Measurements from ENCODE around the gene BOC. TPM values are rescaled to one million over a fixed set of nuclear protein-coding genes. Genes with fewer than 3 reads are reported as not detected.

The BOC gene
- total RNA-seq, 1 donor from 2014 or later: 7.1 TPM

DNA sequence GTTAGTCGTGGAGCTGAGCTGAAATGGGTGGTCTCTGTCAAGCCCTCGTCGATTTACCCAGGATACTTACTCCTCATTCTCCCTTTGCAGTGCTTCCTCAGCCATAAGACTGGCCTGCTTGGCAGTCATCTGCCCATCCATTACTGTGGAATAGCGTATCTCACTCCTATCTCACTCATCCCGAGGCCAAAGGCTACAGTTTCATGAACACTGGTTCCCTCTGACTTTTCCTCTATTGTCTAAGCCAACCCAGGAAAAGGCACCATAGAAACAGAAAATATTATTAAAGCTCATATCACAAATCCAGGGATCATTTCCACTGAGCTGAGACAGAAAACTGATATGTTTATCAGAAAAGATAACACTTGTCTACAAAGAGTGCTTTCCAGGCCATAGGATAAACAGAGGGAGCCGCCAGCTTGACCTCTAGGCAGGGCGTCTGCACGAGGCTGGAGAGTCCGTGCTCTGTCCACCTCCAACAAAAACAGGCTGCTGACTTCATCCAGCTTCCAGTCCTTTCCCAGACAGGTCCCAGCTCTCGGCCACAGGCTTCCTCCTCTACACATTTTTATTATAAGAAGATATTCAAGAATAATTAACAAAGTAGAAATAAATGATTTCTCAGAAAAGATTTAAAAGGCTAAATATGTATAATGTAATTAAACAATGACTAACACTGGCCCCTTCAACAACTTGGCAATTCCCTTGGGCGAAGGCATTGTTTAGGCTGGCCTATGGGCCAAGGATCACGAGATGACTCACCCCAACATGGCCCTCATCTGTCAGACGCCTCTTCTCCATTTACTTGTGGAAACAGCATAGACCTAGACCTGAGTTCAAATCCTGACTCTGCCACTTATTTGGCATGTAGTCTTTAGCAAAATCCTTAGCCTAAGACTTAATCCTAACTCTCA lies 27.4 kb upstream of the BOC start:
- ATAC-seq (no peak), DNase-seq (ENCODE audit: missing footprints) (no peak)
- intact Hi-C loops (cut with DNase I): no loop called here

DNA sequence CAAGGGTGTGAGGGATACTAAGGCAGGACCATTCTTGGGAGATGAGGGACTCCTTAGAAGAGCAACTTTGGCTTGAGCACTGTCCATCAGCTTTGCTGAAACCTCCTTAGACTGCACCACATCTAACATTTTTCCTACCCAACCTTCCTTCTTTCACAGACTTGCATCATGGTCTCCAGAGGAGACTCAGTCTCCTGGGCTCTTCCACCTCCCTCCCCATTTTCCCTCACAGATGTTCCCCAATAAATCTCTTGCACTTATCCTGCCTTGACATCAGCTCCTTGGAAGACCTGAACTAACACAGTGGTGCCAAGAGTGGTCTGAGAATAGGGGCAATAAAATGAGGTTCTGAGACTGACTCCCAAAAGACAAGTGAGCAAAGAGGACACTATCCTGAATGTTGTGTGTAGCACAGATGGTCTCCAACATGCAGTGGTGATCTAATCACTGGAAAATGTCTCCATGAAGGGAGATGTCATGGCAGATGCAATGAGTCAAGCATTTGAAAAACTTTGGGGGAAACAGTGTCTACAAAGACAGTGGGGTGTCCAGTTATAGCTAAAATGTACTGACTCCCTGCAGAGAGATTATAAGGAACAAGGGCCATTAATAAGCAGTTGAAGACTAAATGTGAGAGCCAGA lies 26.0 kb upstream of the BOC start:
- ATAC-seq: no peak
- intact Hi-C loops (cut with DNase I): no loop called here
- DNase-seq (ENCODE audit: missing footprints): no peak

DNA sequence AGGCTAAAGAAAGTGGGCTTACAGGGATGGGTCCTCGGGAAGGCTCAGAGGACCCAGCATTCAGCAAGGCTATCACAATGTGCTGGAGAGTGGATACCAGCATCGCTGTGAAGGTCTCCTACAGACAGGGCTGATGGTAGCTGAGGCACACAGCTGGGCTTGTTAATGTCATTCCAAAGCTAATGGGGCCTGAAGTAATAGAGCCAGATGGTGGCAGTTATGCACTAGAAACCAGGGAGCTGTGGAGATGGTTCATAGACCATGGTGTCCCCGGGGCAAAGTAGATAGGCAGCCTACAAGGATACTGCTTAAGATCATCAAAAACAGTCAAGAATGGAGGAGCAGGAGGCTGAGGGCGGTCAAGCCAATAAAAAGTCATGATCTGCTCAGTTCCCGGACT lies 24.8 kb upstream of the BOC start:
- no peak for ATAC-seq
- DNase-seq (ENCODE audit: missing footprints): no peak
- intact Hi-C loops (cut with DNase I): no loop called here

DNA sequence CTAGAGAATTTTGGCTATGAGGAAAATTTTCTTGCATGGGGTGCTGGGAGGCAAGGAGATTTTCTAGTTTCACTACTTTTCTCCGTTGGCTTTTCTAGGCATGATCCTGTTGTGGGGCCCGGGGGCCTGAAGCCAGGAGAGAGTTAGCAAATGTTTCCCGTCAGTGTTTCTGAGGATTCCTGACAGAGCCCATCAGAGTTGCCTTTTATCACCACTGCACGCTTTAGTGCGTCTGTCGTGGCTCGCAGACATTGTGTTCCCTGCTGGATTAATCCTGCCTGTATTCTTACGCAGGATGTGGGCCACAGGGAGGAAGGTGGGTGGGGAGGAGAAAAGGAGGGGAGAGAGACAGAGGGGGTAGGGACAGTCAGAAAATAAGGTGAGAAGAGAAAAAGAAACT lies 18.1 kb upstream of the BOC start:
- ATAC-seq (peak; percentile 50), DNase-seq (ENCODE audit: missing footprints) (no peak)
- intact Hi-C loops (cut with DNase I): no loop called here

DNA sequence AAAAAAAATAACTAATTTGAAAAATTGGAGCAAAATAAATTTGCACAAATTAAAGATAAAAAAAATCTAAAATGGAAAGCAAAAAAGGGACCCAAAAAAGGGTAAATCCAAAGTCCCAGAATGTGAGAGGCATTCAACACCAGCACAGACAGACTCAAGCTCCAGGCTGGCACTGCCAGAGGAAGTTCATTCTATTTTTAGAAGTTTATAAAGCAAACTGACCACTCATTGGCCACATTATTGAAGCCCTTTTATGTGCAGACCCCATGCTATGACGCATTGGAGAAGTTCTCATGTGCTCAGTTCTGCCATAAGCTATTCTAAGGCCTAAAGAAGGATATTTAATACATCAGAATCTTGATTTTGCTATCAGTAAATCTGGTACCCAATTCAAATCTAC lies 17.6 kb upstream of the BOC start:
- intact Hi-C loops (cut with DNase I): no loop called here
- no peak for DNase-seq (ENCODE audit: missing footprints)
- no peak for ATAC-seq

DNA sequence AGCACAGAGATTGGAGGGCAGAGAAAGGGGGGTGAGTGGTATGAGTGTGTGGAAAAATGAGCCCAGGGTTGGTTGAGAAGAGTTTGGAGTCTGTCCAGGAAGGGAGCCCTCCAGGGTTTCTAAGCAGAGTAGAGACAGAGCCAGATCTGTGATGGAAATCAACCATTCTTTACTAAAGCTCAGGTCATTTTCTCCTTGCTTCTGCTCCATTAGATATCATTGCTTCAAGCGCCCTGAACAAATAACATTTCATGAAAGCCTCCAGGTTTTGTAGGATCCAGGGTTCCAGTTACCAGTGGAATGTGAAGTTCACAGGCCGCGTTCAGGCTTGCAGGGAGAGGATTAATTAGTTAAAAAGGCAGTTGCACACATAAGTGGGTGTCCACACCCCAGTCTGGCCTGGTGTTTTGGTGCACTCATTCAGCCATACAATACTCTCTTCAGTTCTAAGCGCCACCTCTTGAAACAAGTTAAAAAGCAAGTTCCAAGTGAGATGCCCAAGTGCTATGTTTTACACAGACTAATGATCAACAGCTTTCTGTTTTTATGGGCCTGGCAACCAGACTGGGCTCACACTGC lies 16.4 kb upstream of the BOC start:
- ATAC-seq: no peak
- intact Hi-C loops (cut with DNase I): no loop called here

DNA sequence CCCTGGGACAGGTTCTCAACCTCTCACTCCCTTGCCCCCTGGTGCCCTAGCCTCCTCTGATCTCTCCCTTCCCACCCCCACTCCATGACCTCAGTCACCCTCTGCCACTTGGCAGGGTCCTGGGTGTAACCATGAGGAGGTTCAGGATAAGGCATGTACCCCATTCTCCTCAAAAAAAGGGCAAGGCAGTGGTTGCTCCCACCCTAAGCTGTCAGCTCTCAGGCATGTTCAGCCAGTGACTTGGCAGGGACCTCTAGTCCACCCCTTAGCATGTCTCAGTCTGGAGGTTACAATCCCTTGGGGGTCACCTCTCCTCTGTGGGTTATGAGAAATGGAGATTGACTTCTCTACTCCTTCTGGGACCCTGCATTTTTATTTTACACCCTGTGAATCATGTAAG lies 11.0 kb upstream of the BOC start:
- DNase-seq (ENCODE audit: missing footprints): no peak
- intact Hi-C loops (cut with DNase I): no loop called here
- no peak for ATAC-seq

More for the DNA sequence above, 16.4 kb upstream of the BOC start:
- DNase-seq (ENCODE audit: missing footprints): no peak

DNA sequence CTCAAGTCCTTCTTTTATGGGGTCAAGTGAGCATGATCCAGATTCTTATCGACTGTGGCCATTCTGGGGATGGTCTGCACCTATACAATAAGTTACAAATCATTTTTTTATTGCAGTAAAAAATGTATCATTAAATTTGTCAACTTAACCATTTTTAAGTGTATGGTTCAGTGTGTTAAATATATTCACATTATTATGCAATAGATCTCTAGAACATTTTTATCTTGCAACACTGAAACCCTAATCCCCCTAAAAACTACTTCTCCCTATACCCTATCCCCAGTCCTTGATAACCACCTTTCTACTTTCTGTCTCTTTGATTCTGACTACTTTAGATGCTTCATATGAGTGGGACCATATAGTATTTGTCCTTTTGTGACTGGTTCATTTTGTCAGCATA lies 10.4 kb upstream of the BOC start:
- DNase-seq (ENCODE audit: missing footprints) (no peak), ATAC-seq (no peak)
- intact Hi-C loops (cut with DNase I): no loop called here

DNA sequence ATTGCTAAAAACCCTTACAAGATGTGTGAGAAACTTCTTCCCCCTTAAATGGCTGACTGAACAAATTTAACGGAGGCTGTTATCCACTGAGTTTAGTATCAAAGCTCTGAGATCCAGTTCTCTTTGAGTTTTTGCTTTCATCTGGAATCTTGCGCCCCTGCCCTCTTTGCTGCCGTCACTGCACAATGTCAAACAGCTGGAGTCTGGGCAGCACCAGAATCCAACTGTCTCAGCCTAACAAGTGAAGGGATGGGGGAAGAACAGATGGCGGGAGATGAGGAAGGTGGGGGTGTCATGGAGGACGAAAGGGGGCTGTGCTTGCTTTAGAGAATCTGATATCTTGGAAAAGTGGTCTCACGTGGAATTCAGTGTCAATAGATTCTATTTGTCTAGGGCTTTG lies 7.0 kb upstream of the BOC start:
- ATAC-seq (no peak), DNase-seq (ENCODE audit: missing footprints) (no peak)
- intact Hi-C loops (cut with DNase I): no loop called here

DNA sequence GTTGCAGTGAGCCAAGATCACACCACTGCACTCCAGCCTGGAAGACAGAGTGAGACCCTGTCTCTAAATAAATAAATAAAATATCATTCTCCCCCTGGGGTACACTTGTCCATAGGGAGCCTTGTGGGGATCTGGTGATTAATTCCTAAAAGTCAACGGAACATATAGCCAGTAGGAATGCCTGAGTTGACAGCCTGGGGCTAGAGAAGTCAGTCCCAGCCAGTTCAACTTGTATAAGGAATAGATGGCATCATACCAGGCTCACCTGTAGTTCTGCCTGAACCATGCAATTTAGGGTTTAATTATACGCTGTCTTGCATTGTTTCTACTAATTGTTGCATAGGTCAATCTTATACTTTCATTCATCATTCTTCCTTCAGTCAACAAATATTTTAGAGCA lies 5.9 kb upstream of the BOC start:
- intact Hi-C loops (cut with DNase I): no loop called here
- no peak for DNase-seq (ENCODE audit: missing footprints)
- no peak for ATAC-seq

DNA sequence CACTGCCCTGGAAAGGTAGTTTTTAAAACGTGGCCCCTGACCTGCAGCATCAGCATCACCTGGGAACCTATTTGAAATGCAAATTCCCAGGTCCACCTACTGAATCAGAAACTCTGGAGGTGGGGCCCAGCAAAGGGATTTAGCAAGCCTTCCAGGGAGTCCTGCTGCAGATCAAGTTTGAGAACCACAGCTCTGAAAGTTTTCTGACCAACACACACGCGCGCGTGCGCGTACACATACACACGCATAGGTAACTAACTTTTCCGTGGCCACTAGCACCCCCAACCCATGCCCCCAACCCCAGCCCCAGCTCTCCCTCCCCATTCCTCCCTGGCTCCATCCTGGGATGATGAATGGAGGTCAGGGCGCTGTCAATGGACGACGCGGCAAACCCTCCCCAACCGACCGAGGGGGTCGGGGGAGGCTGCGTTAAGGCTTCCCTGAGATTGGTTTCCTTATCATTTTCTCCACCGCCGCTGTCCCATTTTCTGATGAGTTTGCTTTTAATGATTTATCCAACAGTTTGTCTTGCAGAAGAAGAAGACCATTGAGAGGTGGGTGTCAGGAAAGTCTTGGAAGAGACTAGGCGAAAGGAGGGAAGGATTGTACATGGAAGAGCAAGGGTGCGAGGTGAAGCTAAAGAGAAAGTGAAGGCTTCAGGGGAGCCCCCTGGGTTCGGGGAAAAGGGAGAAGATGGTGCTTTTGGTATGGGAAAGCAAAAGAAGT lies 590 bp upstream of the BOC start:
- DNase-seq (ENCODE audit: missing footprints) (no peak), ATAC-seq (peak; percentile 34)
- intact Hi-C loops (cut with DNase I): loop anchor here (5.0 kb wide), 3 partner anchors 43 to 77 kb away; no protein-coding TSS in a partner anchor

DNA sequence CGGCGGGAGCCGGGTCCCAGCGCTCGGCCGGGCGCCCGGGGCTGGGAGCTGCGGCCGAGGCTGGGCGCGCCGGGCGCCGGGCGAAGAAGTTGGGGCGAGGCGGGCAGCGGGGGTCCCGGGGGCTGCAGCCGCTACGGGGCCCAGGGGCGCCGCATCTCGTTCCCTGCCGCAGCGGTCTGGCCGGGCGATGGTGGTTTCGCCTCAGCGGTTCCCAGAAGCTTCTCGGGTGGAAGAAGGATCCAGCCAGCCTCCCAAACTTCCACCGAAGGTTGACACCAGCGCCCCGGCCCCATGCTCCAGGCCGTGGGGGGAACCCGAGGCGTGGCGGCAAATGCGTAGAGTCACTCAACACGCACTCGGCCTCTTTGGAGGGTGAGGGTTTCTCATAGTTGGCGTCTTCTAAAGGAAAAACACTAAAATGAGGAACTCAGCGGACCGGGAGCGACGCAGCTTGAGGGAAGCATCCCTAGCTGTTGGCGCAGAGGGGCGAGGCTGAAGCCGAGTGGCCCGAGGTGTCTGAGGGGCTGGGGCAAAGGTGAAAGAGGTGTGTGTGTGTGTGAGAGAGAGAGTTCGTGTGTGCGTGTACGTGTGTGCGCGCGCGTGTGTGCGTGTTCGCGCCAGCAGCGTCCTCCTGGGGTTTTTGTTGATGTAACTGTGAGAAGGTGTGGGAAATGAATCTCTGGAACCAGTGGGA lies 940 bp downstream of the BOC start:
- peak; percentile 76 for DNase-seq (ENCODE audit: missing footprints)

DNA sequence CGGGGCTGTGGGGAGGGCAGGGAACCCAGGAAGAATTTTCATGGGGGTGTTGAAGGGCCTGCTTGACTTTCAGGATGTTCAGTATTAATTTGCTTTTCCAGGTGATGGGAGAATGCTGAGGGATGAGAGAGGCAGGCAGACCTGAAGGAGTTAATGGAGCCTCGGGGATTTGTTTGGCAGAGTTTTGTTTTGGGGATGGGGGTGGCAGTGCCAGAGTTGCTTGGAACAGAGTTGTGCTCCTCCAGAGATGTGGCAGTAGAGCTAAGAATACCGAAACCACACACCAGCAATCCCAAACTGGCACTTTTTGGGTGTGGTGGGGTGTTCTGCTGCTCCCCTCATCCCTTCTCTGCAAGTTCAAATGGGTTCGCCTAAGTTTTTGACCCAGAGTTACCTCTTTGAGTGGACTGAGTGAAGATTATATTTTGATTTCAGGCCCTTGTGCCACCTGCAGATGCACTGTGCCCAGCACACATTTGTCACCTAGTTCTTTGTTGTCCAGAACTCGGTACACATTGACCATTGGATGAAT lies 1.6 kb downstream of the BOC start:
- intact Hi-C loops (cut with DNase I): loop anchor here (5.0 kb wide), 3 partner anchors 46 to 74 kb away; no protein-coding TSS in a partner anchor
- ATAC-seq (no peak), DNase-seq (ENCODE audit: missing footprints) (no peak)

More for the DNA sequence above, 940 bp downstream of the BOC start:
- peak; percentile 66 for ATAC-seq
- intact Hi-C loops (cut with DNase I): loop anchor here (5.0 kb wide), 3 partner anchors 45 to 75 kb away; no protein-coding TSS in a partner anchor

DNA sequence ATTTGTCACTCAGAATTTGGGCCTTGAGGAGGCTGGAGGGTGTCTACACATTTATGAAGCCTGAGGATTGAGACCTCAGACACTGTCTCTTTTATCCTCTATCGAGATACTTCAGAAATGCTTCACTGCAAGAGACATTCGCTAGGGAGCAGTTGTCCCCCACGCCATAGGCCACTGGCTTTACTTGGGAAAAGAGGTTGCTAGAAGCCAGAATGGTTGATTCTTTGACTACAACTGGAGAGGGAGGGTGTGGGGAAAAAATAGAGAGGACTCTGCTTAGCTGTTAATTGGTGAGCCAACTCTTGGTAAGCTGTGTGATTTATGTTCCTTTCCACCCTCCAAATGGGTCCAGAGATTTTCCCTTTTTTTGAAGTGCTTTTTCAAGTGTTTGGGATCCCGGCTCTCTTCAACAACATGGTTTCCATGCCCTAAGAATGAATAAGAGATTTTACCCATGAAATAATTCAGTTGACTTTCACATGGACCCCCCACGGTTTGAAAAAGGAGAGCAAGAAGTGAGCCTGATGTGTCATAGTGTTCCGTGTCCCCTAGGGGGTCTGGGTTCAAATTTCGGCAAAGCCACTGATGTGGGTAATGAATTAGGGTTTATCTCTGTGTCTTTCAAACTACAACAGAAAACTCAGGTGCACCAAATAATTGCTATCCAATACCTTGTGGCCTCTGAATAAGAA lies 2.7 kb downstream of the BOC start:
- no peak for ATAC-seq
- no peak for DNase-seq (ENCODE audit: missing footprints)
- intact Hi-C loops (cut with DNase I): loop anchor here (5.0 kb wide), 3 partner anchors 47 to 73 kb away; no protein-coding TSS in a partner anchor

DNA sequence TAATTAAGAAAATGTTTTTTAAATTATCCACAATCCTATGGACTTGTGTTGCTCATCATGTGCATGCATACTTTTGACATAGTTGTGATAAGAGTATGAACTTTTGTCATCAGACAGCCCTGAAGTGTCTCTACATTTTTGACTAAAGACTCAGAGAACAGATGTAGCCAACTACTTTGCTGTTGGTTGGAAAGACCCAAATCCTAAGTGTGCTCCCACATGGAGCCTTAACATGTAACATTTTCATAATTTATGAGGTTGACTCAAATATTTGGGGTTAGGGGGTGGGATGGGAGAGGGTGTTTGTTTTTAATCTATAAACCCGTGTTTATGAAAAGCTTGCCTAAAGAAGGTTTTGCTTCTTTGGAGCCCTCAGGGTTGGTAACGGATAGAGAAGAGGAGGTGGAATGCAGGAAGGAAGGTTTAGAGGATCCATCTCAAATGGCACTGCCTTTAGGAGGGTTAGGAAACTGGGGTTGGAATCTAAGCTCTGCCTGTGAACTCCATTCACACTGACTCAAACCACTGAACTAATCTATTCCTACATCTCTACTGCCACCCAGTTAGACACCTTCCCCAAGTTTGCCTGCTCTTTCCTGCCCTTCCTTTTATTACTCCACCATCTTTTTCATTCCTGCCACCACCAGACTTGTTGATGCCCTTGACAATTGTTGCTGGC lies 3.7 kb downstream of the BOC start:
- intact Hi-C loops (cut with DNase I): loop anchor here (5.0 kb wide), 3 partner anchors 48 to 72 kb away; no protein-coding TSS in a partner anchor
- DNase-seq (ENCODE audit: missing footprints) (no peak), ATAC-seq (no peak)

DNA sequence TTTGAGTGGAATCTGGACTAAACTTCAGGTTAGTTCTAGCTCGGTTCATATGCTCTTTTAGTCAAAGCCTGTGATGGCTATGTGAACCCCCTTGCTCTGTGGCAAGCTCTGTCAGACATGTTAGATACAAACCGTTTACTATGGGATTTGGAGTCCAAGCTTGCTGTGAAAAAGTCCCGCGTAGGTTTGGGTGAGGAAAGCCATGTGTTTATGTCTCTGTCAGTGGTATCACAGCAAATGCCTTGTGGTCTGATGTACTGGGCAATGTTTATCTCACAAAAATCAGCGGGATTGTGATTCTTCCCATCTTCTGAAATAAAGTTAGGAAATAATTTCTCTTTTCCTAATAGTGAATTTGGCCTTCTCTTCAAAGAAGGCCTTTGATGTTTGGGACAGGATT lies 5.0 kb downstream of the BOC start:
- intact Hi-C loops (cut with DNase I): no loop called here
- no peak for ATAC-seq
- DNase-seq (ENCODE audit: missing footprints): no peak

DNA sequence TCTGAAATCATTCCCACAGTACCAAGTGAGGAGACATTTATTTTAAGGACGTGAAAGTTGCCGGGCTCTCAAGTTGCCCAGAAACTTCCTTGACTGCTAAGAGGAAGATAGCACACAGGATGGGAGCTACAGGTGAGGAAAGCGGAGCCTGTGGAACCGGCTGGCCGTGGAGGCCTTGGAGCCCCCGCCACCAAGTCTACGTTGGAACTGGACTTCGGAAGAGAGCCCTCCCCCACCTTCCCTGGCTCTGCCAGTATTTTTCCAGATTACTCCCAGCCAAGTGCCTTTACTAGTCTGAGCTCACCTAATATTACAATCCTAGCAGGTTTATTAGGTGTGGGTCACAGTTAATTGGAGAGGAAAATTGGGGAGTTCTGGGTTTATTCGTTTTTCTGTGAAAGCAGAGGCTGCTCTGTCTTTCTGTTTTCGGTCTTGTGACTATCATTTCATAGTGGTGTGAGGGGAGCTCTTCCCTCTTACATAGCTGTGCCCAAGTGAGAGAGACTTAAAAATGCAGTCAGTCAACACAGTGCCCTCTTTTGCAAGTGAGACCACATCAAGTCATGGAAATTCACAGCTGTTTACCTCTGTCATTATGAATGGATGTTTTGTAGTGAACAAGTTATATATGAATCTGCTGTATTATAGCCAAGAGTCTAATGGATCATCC lies 6.8 kb downstream of the BOC start:
- intact Hi-C loops (cut with DNase I): no loop called here
- ATAC-seq: no peak

More for the DNA sequence above, 6.8 kb downstream of the BOC start:
- no peak for DNase-seq (ENCODE audit: missing footprints)

Data from Right ventricle myocardium inferior (tissue), 1 donor.